SK-N-MC (cell line): ENCODE results near the gene PSMD1.

Source experiments
- DNase-seq: peaks from one replicate; pipeline ENCODE4 v3.0.0-alpha.2; 2011; ENCODE audit warnings: low read depth, low spot score
- H3K27ac ChIP-seq: fragments of 200-600 bp; sonication (generic); 2 replicates; pipeline ENCODE4 v1.5.1; 2016; ENCODE audit warnings: mixed run types
- H3K36me3 ChIP-seq: fragments of 200-600 bp; sonication (generic); 2 replicates; pipeline ENCODE4 v1.6.1; 2017; ENCODE audit warnings: antibody characterized with exemption, low read length, mixed read lengths; ENCODE audit not compliant: insufficient read depth
- H3K4me3 ChIP-seq: fragments of 200-600 bp; sonication (generic); 2 replicates; pipeline ENCODE4 v1.5.1; 2016
- H3K9ac ChIP-seq: fragments of 200-600 bp; sonication (generic); 2 replicates; pipeline ENCODE4 v1.8.0; 2017; ENCODE audit warnings: mixed run types, mixed read lengths; ENCODE audit not compliant: insufficient read length
- H3K9me3 ChIP-seq: fragments of 200-600 bp; sonication (generic); 2 replicates; pipeline ENCODE4 v1.6.1; 2017; ENCODE audit warnings: low read depth, mild to moderate bottlenecking, antibody characterized with exemption, low read length, moderate library complexity, mixed read lengths
- EZH2 ChIP-seq: fragments of 200-600 bp; sonication (generic); IDR thresholded peaks from one replicate; pipeline ENCODE4 v1.6.1; 2017; ENCODE audit warnings: antibody characterized with exemption
- FOXP2 ChIP-seq: optimal IDR thresholded peaks from 2 replicates; pipeline ENCODE3; 2011; ENCODE audit warnings: mild to moderate bottlenecking, moderate library complexity; ENCODE audit not compliant: insufficient read depth; ENCODE audit errors: extremely low read length, control extremely low read depth
- POLR2AphosphoS5 ChIP-seq: IDR thresholded peaks from 2 replicates; pipeline ENCODE4 v1.6.1; 2012; ENCODE audit warnings: mild to moderate bottlenecking, low read depth, low read length, borderline replicate concordance

PSMD1 gene

DNA sequence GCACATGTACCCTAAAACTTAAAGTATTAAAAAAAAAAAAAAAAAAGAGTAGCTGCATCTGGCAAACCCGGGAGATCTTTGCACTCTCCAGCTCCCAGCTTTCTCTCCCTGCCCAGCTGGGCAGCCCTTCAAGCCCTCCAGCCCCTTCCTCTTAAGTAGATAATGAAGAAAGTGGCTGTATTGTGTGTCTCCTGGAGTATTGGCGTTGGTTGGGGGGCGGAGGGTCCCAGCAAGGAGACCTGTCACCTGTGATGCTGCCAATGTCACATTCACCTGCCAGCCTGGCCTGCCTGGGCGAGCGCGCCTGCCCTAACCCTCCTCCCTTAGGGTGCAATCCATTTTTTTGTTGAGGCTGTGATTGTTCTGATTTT, 17.4 kb upstream of the PSMD1 start:
- H3K9ac ChIP-seq: no peak overlapping the region
- DNase-seq: no peak
- TF ChIP-seq FOXP2 (no peak), EZH2 (no peak), POLR2AphosphoS5 (no peak)
- no peaks in the 10 kb centered on the region for H3K9me3 ChIP-seq
- no peak overlapping the region for H3K27ac ChIP-seq
- H3K36me3 ChIP-seq: no peaks in the 10 kb centered on the region
- H3K4me3 ChIP-seq: no peak overlapping the region

DNA sequence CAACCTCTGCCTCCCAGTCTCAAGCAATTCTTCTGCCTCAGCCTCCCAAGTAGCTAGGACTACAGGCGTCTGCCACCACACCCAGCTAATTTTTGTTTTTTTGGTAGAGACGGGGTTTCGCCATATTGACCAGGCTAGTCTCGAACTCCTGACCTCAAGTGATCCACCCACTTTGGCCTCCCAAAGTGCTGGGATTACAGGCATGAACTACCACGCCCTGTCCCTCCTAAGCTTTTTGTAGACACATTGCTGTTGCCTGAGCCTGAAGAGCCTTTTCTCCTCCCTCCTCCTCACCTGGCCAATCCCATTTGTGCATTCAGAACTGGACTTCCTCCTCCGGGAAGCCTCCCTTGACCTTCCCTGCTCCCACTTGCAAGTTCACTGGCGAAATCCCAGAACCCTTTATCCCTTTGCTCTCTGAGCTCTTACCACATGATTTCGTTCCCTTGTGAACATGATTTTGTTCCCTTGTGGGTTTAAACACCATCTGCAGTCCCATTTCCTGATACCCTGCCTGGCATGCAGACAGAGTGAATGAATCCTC, 16.8 kb upstream of the PSMD1 start:
- Histone ChIP-seq H3K36me3 (no peaks in the 10 kb centered on the region), H3K9me3 (no peaks in the 10 kb centered on the region), H3K27ac (no peak overlapping the region), H3K4me3 (no peak overlapping the region), H3K9ac (no peak overlapping the region)
- DNase-seq: no peak
- TF ChIP-seq FOXP2 (no peak), EZH2 (no peak), POLR2AphosphoS5 (no peak)

DNA sequence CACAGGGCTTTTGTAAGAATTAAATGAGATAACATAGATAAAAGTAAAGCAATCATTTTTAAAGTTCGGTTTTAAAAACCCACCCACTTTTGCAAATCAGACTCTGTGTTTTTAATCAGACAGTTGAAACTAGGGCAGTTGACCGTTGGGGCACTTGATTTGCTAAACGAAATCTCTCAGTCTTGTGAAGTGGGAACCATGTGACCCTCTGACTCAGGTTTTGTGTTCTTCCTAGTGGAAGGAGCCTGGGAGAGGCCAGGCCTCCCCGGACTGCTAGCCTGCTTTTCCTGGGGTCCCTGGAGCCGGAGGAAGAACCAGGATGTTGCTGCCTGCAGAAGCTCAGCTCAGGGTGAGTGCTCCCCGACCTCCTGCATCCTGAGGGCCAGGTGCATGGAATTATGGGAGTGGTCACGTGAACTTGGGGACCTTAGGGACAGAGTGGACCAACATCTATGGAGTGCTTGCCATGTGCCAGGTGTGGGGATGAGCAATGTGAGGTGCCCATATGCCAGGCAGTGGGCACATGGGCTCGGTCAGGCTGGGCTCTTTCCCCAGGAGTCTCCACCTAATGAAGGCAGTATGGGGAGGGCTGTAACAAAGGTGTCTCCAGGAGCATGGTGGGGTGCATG, 15.5 kb upstream of the PSMD1 start:
- H3K9ac ChIP-seq: no peak overlapping the region

GRCh38 chr2:231043796-231044195, 12.9 kb upstream of the PSMD1 start:
- H3K4me3 ChIP-seq: no peak overlapping the region
- H3K36me3 ChIP-seq: no peaks in the 10 kb centered on the region
- H3K9ac ChIP-seq: no peak overlapping the region
- TF ChIP-seq EZH2 (no peak), FOXP2 (no peak), POLR2AphosphoS5 (no peak)
- no peaks in the 10 kb centered on the region for H3K9me3 ChIP-seq
- H3K27ac ChIP-seq: no peak overlapping the region
- no peak for DNase-seq

More for the DNA sequence above, 15.5 kb upstream of the PSMD1 start:
- Histone ChIP-seq H3K27ac (no peak overlapping the region), H3K9me3 (no peaks in the 10 kb centered on the region), H3K4me3 (no peak overlapping the region), H3K36me3 (no peaks in the 10 kb centered on the region)
- TF ChIP-seq FOXP2 (no peak), POLR2AphosphoS5 (no peak), EZH2 (no peak)
- no peak for DNase-seq

DNA sequence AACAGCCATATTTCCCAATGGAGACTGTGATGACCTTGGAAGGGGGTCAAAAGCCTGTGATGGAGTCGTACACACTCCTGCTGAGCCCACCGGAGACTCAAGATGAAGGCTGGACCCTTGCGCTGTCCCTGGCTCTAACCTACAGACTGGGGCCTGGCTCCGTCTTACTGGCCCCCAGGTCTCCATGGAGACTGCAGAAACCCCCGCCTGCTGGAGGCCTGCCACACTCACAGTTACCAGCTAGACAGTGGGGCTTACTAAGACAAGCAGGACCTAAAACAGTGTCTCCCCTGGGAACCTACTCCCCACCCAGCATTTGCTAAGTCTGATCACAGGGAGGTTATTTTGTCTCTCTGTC, 9.8 kb upstream of the PSMD1 start:
- H3K27ac ChIP-seq: no peak overlapping the region
- TF ChIP-seq FOXP2 (no peak), EZH2 (no peak), POLR2AphosphoS5 (no peak)
- no peak overlapping the region for H3K4me3 ChIP-seq
- H3K9ac ChIP-seq: no peak overlapping the region
- no peaks in the 10 kb centered on the region for H3K36me3 ChIP-seq
- no peak for DNase-seq
- no peaks in the 10 kb centered on the region for H3K9me3 ChIP-seq

GRCh38 chr2:231047274-231047922, 9.3 kb upstream of the PSMD1 start:
- no peak for DNase-seq
- Histone ChIP-seq H3K9ac (no peak overlapping the region), H3K4me3 (no peak overlapping the region), H3K27ac (no peak overlapping the region), H3K9me3 (no peaks in the 10 kb centered on the region), H3K36me3 (no peaks in the 10 kb centered on the region)
- TF ChIP-seq EZH2: no peak
- TF ChIP-seq FOXP2: no peak
- TF ChIP-seq POLR2AphosphoS5: no peak

- H3K9ac ChIP-seq: no peak overlapping the region
- no peak for DNase-seq
- TF ChIP-seq POLR2AphosphoS5 (no peak), FOXP2 (no peak), EZH2 (no peak)
- H3K4me3 ChIP-seq: no peak overlapping the region
- H3K27ac ChIP-seq: no peak overlapping the region
- no peaks in the 10 kb centered on the region for H3K36me3 ChIP-seq
- no peaks in the 10 kb centered on the region for H3K9me3 ChIP-seq
Observed at GRCh38 chr2:231047923-231048915, 8.4 kb upstream of the PSMD1 start.

DNA sequence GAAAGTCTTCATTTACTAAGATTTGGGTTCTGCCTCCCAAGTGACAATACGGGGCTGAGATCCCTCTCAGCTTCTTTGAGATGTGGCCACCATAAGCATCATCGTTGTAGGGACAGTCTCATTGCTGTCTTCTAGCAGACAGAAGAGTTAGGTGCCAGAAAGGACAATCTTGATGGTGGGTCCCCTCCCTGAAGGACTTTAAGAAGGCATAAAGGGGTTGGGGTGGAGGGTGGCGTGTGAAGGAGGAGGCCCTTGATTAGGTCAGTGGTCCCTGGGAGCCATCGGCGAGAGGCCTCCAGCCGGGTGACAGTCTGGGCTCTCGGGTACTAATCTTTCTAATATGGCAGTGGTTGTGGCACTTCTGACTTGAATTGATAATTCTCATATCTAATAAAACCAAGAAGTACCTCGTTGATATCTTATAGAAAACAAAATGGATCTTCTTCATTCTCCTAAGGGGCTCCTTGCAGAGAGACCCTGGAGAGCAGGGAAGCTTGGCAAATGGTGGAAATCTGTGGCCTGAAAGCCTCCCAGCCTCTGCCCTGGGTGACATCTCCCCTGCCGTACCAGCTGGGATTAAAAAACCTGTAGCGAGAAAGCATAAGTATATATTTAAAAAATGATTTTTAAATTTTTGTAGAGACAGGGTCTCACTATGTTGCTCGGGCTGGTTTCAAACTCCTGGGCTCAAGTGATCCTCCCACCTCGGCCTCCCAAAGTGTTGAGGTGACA, 7.2 kb upstream of the PSMD1 start:
- H3K9me3 ChIP-seq: no peaks in the 10 kb centered on the region
- H3K27ac ChIP-seq: no peak overlapping the region
- no peak for DNase-seq
- H3K4me3 ChIP-seq: no peak overlapping the region
- H3K9ac ChIP-seq: no peak overlapping the region
- H3K36me3 ChIP-seq: no peaks in the 10 kb centered on the region
- no peak for TF ChIP-seq FOXP2
- no peak for TF ChIP-seq POLR2AphosphoS5
- TF ChIP-seq EZH2: no peak
